GM21717 (cell line): ENCODE measurements around the gene MYO15B.

ENCODE experiments used
- ATAC-seq: cut with Tn5 transposase; IDR thresholded peaks from one replicate; pipeline ENCODE4 v1.9.1; 2021; ENCODE audit warnings: mild to moderate bottlenecking, moderate library complexity; ENCODE audit not compliant: unreplicated experiment

Gene MYO15B

GRCh38 chr17:75587675-75588595 is at the start of gene MYO15B:
Gene MYO15B, plus strand, starts transcription at chr17:75587800. Its CDS starts 258 bp downstream, at chr17:75588058.
- ATAC-seq = no peak

- no peak for ATAC-seq
Measured at GRCh38 chr17:75539967-75540729, 47.5 kb upstream of the MYO15B start.

- ATAC-seq = no peak
Measured at GRCh38 chr17:75540923-75541503, 46.6 kb upstream of the MYO15B start.

- no peak for ATAC-seq
Measured at GRCh38 chr17:75542229-75542628, 45.4 kb upstream of the MYO15B start.

GRCh38 chr17:75542728-75543336 is 44.8 kb upstream of the MYO15B start:
- ATAC-seq = no peak

GRCh38 chr17:75544250-75544649 is 43.4 kb upstream of the MYO15B start:
- no peak for ATAC-seq

- no peak for ATAC-seq
Measured at GRCh38 chr17:75546181-75546580, 41.4 kb upstream of the MYO15B start.

GRCh38 chr17:75547091-75547490 is 40.5 kb upstream of the MYO15B start:
- no peak for ATAC-seq

- ATAC-seq = no peak
Measured at GRCh38 chr17:75548813-75549212, 38.8 kb upstream of the MYO15B start.

- no peak for ATAC-seq
Measured at GRCh38 chr17:75549246-75550138, 38.1 kb upstream of the MYO15B start.

- no peak for ATAC-seq
Measured at GRCh38 chr17:75550139-75550465, 37.5 kb upstream of the MYO15B start.

- no peak for ATAC-seq
Measured at GRCh38 chr17:75551266-75551665, 36.3 kb upstream of the MYO15B start.

- ATAC-seq = no peak
Measured at GRCh38 chr17:75552425-75553294, 34.9 kb upstream of the MYO15B start.

- ATAC-seq = no peak
Measured at GRCh38 chr17:75553295-75554110, 34.1 kb upstream of the MYO15B start.

GRCh38 chr17:75555679-75556153 is 31.9 kb upstream of the MYO15B start:
- no peak for ATAC-seq

- ATAC-seq = no peak
Measured at GRCh38 chr17:75557075-75557851, 30.3 kb upstream of the MYO15B start.

- no peak for ATAC-seq
Measured at GRCh38 chr17:75557852-75558665, 29.5 kb upstream of the MYO15B start.
